HL-60 (cell line): ENCODE data around the gene GPR179.

Source experiments
- POLR2AphosphoS5 ChIP-seq: IDR thresholded peaks from 2 replicates; pipeline ENCODE4 v1.6.1; 2012; ENCODE audit warnings: low read depth
- SPI1 ChIP-seq: IDR thresholded peaks from 2 replicates; pipeline ENCODE4 v1.6.1; 2012; ENCODE audit warnings: low read depth, mild to moderate bottlenecking, borderline replicate concordance
- TF ChIP-seq, protein P1 (sequence below): IDR thresholded peaks from one replicate; pipeline ENCODE4 v1.5.1; 2011; ENCODE audit warnings: low read length, control low read depth, inconsistent platforms; ENCODE audit not compliant: insufficient read depth
- TF ChIP-seq, protein P2 (sequence below): IDR thresholded peaks from 2 replicates; pipeline ENCODE4 v1.6.1; 2012; ENCODE audit warnings: low read depth; ENCODE audit not compliant: insufficient replicate concordance

DNA sequence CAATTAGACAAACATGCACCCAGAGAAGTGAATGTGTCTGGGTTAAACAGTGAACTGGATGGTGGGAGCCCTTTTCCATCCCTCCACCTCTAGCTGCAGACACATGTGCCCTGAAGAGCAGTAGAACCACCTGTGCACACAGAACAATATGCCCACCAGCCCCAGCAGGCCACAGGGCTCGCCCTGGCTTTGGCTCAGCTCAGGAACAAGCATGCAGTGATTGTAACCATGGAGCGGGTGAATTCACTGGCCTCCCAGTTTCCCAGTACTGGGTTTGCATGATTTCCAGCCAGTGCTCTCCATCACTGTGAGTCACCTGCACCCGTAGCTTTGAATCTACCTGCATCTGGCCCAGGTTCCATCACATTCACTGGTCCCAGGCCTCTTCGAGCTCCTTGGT, 5.2 kb downstream of the GPR179 start:
- TF ChIP-seq, protein P1, sequence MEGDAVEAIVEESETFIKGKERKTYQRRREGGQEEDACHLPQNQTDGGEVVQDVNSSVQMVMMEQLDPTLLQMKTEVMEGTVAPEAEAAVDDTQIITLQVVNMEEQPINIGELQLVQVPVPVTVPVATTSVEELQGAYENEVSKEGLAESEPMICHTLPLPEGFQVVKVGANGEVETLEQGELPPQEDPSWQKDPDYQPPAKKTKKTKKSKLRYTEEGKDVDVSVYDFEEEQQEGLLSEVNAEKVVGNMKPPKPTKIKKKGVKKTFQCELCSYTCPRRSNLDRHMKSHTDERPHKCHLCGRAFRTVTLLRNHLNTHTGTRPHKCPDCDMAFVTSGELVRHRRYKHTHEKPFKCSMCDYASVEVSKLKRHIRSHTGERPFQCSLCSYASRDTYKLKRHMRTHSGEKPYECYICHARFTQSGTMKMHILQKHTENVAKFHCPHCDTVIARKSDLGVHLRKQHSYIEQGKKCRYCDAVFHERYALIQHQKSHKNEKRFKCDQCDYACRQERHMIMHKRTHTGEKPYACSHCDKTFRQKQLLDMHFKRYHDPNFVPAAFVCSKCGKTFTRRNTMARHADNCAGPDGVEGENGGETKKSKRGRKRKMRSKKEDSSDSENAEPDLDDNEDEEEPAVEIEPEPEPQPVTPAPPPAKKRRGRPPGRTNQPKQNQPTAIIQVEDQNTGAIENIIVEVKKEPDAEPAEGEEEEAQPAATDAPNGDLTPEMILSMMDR: no peak
- TF ChIP-seq POLR2AphosphoS5 (no peak), SPI1 (no peak)
- TF ChIP-seq, protein P2, sequence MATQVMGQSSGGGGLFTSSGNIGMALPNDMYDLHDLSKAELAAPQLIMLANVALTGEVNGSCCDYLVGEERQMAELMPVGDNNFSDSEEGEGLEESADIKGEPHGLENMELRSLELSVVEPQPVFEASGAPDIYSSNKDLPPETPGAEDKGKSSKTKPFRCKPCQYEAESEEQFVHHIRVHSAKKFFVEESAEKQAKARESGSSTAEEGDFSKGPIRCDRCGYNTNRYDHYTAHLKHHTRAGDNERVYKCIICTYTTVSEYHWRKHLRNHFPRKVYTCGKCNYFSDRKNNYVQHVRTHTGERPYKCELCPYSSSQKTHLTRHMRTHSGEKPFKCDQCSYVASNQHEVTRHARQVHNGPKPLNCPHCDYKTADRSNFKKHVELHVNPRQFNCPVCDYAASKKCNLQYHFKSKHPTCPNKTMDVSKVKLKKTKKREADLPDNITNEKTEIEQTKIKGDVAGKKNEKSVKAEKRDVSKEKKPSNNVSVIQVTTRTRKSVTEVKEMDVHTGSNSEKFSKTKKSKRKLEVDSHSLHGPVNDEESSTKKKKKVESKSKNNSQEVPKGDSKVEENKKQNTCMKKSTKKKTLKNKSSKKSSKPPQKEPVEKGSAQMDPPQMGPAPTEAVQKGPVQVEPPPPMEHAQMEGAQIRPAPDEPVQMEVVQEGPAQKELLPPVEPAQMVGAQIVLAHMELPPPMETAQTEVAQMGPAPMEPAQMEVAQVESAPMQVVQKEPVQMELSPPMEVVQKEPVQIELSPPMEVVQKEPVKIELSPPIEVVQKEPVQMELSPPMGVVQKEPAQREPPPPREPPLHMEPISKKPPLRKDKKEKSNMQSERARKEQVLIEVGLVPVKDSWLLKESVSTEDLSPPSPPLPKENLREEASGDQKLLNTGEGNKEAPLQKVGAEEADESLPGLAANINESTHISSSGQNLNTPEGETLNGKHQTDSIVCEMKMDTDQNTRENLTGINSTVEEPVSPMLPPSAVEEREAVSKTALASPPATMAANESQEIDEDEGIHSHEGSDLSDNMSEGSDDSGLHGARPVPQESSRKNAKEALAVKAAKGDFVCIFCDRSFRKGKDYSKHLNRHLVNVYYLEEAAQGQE: no peak
